HUES64 (cell line): ENCODE measurements around the gene OTUB1. TPM values are rescaled to one million over a fixed set of nuclear protein-coding genes. Genes with fewer than 3 reads are reported as not detected.

Source experiments
- H3K27ac ChIP-seq: 2 replicates; pipeline ENCODE4 v1.7.0; 2013; ENCODE audit warnings: low read depth, low read length, inconsistent platforms
- H3K27me3 ChIP-seq: 2 replicates; pipeline ENCODE4 v1.6.1; 2013; ENCODE audit warnings: mild to moderate bottlenecking, low read length; ENCODE audit not compliant: insufficient read depth
- H3K36me3 ChIP-seq: 2 replicates; pipeline ENCODE4 v1.6.1; 2013; ENCODE audit warnings: mild to moderate bottlenecking, low read length; ENCODE audit not compliant: insufficient read depth
- H3K4me1 ChIP-seq: 2 replicates; pipeline ENCODE4 v1.6.1; 2013; ENCODE audit warnings: mild to moderate bottlenecking, low read length, moderate library complexity; ENCODE audit not compliant: insufficient read depth
- H3K4me3 ChIP-seq: 2 replicates; pipeline ENCODE4 v1.5.1; 2013; ENCODE audit warnings: mild to moderate bottlenecking, low read length, moderate library complexity
- H3K9ac ChIP-seq: 2 replicates; pipeline ENCODE4 v1.6.1; 2013; ENCODE audit warnings: mild to moderate bottlenecking, low read depth, low read length
- H3K9me3 ChIP-seq: 2 replicates; pipeline ENCODE4 v1.6.1; 2013; ENCODE audit warnings: low read depth, low read length; ENCODE audit not compliant: insufficient read depth
- WGBS: fragments of 150-250, 120-280 bp; methylation state at CpG from one replicate; pipeline ENCODE4 v1.1.7; 2013; ENCODE audit warnings: missing lambda C conversion rate; 5-methylcytosine and 5-hydroxymethylcytosine counted together
- polyA plus RNA-seq, 2 experiments: library from polyadenylated mRNA; stranded (reverse); fragments of 50-300 nt; gene quantifications; one replicate each; pipeline ENCODE4 v1.2.3, GENCODE V29; 2013

Gene OTUB1
- polyA plus RNA-seq (2013, experiment 1 of 2): 120 TPM
- 114 TPM for polyA plus RNA-seq (2013, experiment 2 of 2)

- H3K9me3 ChIP-seq: no peaks in the 10 kb centered on the region
- peak within 1 kb of the TSS; percentile 99 for H3K27ac ChIP-seq
- peak within 1 kb of the TSS; percentile 97 for H3K9ac ChIP-seq
- under 1% methylated on average over 63 of the region's 63 CpGs for WGBS
- peak within 1 kb of the TSS; percentile 93 for H3K4me3 ChIP-seq
- H3K27me3 ChIP-seq: no peaks in the 10 kb centered on the region
- H3K4me1 ChIP-seq: 0 out of 2 replicates have a peak, but pooled peaks cover 5% of the 10 kb centered on the region
- peaks cover 32% of the 10 kb centered on the region for H3K36me3 ChIP-seq
Observed at GRCh38 chr11:63986156-63986931, at the start of gene OTUB1. OTUB1 (plus strand) TSS chr11:63986438; CDS start chr11:63986457, 19 bp downstream.

GRCh38 chr11:63937713-63938478, 48.3 kb upstream of the OTUB1 start:
- WGBS: 26% methylated on average over 30 of the region's 30 CpGs
- peaks cover 6% of the 10 kb centered on the region; the same call in 1 of the 2 replicates for H3K36me3 ChIP-seq

GRCh38 chr11:63938479-63939396, 47.5 kb upstream of the OTUB1 start, which contains the start of gene NAA40:
NAA40 (plus strand) TSS chr11:63939002; CDS start chr11:63939097, 95 bp downstream.
- no peaks in the 10 kb centered on the region; the same call in 1 of the 2 replicates for H3K4me1 ChIP-seq

More at GRCh38 chr11:63937713-63938478, 48.3 kb upstream of the OTUB1 start:
- H3K9ac ChIP-seq: peak overlapping the region; percentile 31; the same call in 1 of the 2 replicates
- H3K27me3 ChIP-seq: no peaks in the 10 kb centered on the region
- peak overlapping the region; percentile 72; the same call in 1 of the 2 replicates for H3K27ac ChIP-seq
- H3K9me3 ChIP-seq: no peaks in the 10 kb centered on the region
- H3K4me1 ChIP-seq: no peaks in the 10 kb centered on the region; the same call in 1 of the 2 replicates
- peak overlapping the region; percentile 96 for H3K4me3 ChIP-seq

GRCh38 chr11:63939397-63939891, 46.8 kb upstream of the OTUB1 start:
- Histone ChIP-seq H3K27ac (peak overlapping the region; percentile 94), H3K36me3 (peaks cover 6% of the 10 kb centered on the region; the same call in 1 of the 2 replicates), H3K9ac (peak overlapping the region; percentile 97), H3K4me1 (no peaks in the 10 kb centered on the region; the same call in 1 of the 2 replicates), H3K27me3 (no peaks in the 10 kb centered on the region), H3K4me3 (peak overlapping the region; percentile 96), H3K9me3 (no peaks in the 10 kb centered on the region)
- WGBS: 8% methylated on average over 26 of the region's 26 CpGs

More at GRCh38 chr11:63938479-63939396, 47.5 kb upstream of the OTUB1 start, which contains the start of gene NAA40:
- Histone ChIP-seq H3K9me3 (no peaks in the 10 kb centered on the region), H3K27me3 (no peaks in the 10 kb centered on the region), H3K36me3 (peaks cover 6% of the 10 kb centered on the region; the same call in 1 of the 2 replicates), H3K9ac (peak within 1 kb of the TSS; percentile 97), H3K27ac (peak within 1 kb of the TSS; percentile 94), H3K4me3 (peak within 1 kb of the TSS; percentile 96)
- under 1% methylated on average over 88 of the region's 92 CpGs for WGBS

GRCh38 chr11:63940786-63941185, 45.5 kb upstream of the OTUB1 start:
- WGBS: 99% methylated on average over 6 of the region's 6 CpGs
- no peaks in the 10 kb centered on the region for H3K27me3 ChIP-seq
- no peak overlapping the region for H3K27ac ChIP-seq
- no peak overlapping the region for H3K9ac ChIP-seq
- no peaks in the 10 kb centered on the region for H3K9me3 ChIP-seq
- H3K4me1 ChIP-seq: no peaks in the 10 kb centered on the region; the same call in 1 of the 2 replicates
- peaks cover 6% of the 10 kb centered on the region; the same call in 1 of the 2 replicates for H3K36me3 ChIP-seq
- no peak overlapping the region for H3K4me3 ChIP-seq

GRCh38 chr11:63941901-63942300, 44.3 kb upstream of the OTUB1 start:
- no peak overlapping the region for H3K9ac ChIP-seq
- WGBS: 73% methylated on average over 1 of the region's 4 CpGs

GRCh38 chr11:63942803-63943202, 43.4 kb upstream of the OTUB1 start:
- no peaks in the 10 kb centered on the region for H3K9me3 ChIP-seq
- no peak overlapping the region for H3K27ac ChIP-seq
- H3K4me1 ChIP-seq: no peaks in the 10 kb centered on the region; the same call in 1 of the 2 replicates
- H3K27me3 ChIP-seq: no peaks in the 10 kb centered on the region
- 94% methylated on average over 3 of the region's 3 CpGs for WGBS
- H3K4me3 ChIP-seq: no peak overlapping the region
- H3K36me3 ChIP-seq: peaks cover 23% of the 10 kb centered on the region
- no peak overlapping the region for H3K9ac ChIP-seq

More at GRCh38 chr11:63941901-63942300, 44.3 kb upstream of the OTUB1 start:
- Histone ChIP-seq H3K4me1 (no peaks in the 10 kb centered on the region; the same call in 1 of the 2 replicates), H3K27ac (no peak overlapping the region), H3K27me3 (no peaks in the 10 kb centered on the region), H3K9me3 (no peaks in the 10 kb centered on the region), H3K4me3 (no peak overlapping the region), H3K36me3 (peaks cover 16% of the 10 kb centered on the region)

- 93% methylated on average over 8 of the region's 8 CpGs for WGBS
- Histone ChIP-seq H3K36me3 (peaks cover 37% of the 10 kb centered on the region), H3K4me1 (no peaks in the 10 kb centered on the region), H3K4me3 (no peak overlapping the region), H3K27ac (no peak overlapping the region), H3K27me3 (no peaks in the 10 kb centered on the region), H3K9me3 (no peaks in the 10 kb centered on the region), H3K9ac (no peak overlapping the region)
Observed at GRCh38 chr11:63944987-63945386, 41.3 kb upstream of the OTUB1 start.

GRCh38 chr11:63945477-63946163, 40.6 kb upstream of the OTUB1 start:
- Histone ChIP-seq H3K36me3 (peaks cover 37% of the 10 kb centered on the region), H3K27me3 (no peaks in the 10 kb centered on the region), H3K4me1 (no peaks in the 10 kb centered on the region), H3K4me3 (no peak overlapping the region), H3K27ac (no peak overlapping the region), H3K9ac (no peak overlapping the region), H3K9me3 (no peaks in the 10 kb centered on the region)
- 74% methylated on average over 14 of the region's 14 CpGs for WGBS
